OCI-LY1 (cell line): ENCODE data around the gene BLOC1S6.

Experiments used
- CTCF ChIP-seq: fragments of 200-600 bp; sonication (generic), shearing (Covaris generic); IDR thresholded peaks from 2 replicates; pipeline ENCODE4 v1.5.1; 2017; ENCODE audit warnings: mild to moderate bottlenecking, antibody characterized with exemption, low read length, moderate library complexity, mixed read lengths
- EZH2 ChIP-seq: fragments of 200-600 bp; sonication (generic), shearing (Covaris generic); IDR thresholded peaks from 2 replicates; pipeline ENCODE4 v1.8.0; 2017; ENCODE audit warnings: borderline replicate concordance, mixed run types, mild to moderate bottlenecking, antibody characterized with exemption, low read length, moderate library complexity, mixed read lengths

- TF ChIP-seq EZH2 (no peak), CTCF (no peak)
Observed at GRCh38 chr15:45594319-45594718, 7.1 kb downstream of the BLOC1S6 start.
